Progenitor cell of endocrine pancreas (in vitro differentiated cells): Measurements from ENCODE around the gene APOBEC3H. TPM values are rescaled to one million over a fixed set of nuclear protein-coding genes. Genes with fewer than 3 reads are reported as not detected.
A peak's percentile ranks its signal among the peaks of the same experiment; 100 is the strongest.
"Not testable (repeated sequence)": the region's sequence is repeated elsewhere in the genome, so short reads cannot be mapped to it uniquely, and the experiment has no call there.

Source experiments
- DNase-seq: peaks from one replicate; pipeline ENCODE4 v3.0.0; 2021; ENCODE audit warnings: low spot score; ENCODE audit not compliant: unreplicated experiment
- H3K27ac Mint-ChIP-seq: 2 replicates; pipeline ENCODE4 v1.8.0; 2021; ENCODE audit warnings: mild to moderate bottlenecking, moderate library complexity, mixed read lengths
- H3K27me3 Mint-ChIP-seq: 2 replicates; pipeline ENCODE4 v1.8.0; 2021; ENCODE audit warnings: mixed read lengths
- H3K36me3 Mint-ChIP-seq: 2 replicates; pipeline ENCODE4 v1.8.0; 2022; ENCODE audit warnings: mixed read lengths; ENCODE audit not compliant: insufficient read depth
- H3K4me1 Mint-ChIP-seq: 2 replicates; pipeline ENCODE4 v1.8.0; 2021; ENCODE audit warnings: low read depth, mixed read lengths
- H3K4me3 Mint-ChIP-seq: 2 replicates; pipeline ENCODE4 v1.8.0; 2021; ENCODE audit warnings: low read depth, mild to moderate bottlenecking, moderate library complexity, mixed read lengths
- H3K9me3 Mint-ChIP-seq: 2 replicates; pipeline ENCODE4 v1.8.0; 2021; ENCODE audit warnings: low read depth, mixed read lengths
- CTCF ChIP-seq: fragments of 200-600 bp; sonication (generic); IDR thresholded peaks from one replicate; pipeline ENCODE4 v1.5.0; 2021; ENCODE audit warnings: antibody characterized with exemption, mild to moderate bottlenecking; ENCODE audit not compliant: unreplicated experiment
- total RNA-seq: library from RNA; stranded (reverse); gene quantifications from 2 replicates; pipeline ENCODE4 v1.2.1, GENCODE V29; 2021

Gene APOBEC3H
- total RNA-seq, 1 donor from 2014 or later, result not detected

DNA sequence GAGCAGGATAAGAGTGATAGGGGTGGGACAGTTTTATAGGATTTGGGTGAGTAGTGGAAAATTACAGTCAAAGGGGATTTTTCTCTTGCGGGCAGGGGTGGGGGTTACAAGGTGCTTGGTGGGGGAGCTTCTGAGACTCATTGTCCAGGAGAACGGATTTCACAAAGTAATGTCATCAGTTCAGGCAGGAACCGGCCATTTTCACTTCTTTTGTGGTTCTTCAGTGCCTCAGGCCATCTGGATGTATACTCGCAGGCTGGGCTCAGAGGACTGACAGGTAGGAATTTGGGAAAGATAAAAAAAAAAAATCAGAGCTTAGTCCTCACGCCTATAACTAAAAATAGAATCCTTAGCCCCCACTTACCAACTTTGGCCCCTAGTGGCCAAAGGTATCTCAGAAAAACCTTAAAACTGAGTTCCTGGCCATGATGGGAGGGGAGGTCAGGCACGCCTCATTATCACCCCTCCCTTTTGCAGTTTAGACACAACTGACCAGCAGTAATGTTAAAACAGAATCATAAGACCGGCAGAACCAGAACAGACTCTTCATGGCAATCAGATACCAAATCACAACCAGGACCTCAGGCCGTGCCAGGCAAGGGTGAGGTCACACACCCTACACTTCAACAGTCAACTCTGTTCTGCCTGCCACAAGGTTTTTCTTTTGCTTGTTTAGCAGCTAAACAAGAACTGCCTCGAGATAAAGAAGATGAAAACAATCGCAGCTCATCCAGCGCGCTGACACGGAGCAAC, 28.8 kb upstream of the APOBEC3H start:
- Mint-ChIP-seq H3K4me1 (peaks cover 5% of the 10 kb centered on the region), H3K4me3 (no peak overlapping the region), H3K36me3 (no peaks in the 10 kb centered on the region), H3K9me3 (no peaks in the 10 kb centered on the region), H3K27ac (peak overlapping the region; percentile 16), H3K27me3 (no peaks in the 10 kb centered on the region)
- TF ChIP-seq CTCF, result peak; percentile 26
- no peak for DNase-seq

DNA sequence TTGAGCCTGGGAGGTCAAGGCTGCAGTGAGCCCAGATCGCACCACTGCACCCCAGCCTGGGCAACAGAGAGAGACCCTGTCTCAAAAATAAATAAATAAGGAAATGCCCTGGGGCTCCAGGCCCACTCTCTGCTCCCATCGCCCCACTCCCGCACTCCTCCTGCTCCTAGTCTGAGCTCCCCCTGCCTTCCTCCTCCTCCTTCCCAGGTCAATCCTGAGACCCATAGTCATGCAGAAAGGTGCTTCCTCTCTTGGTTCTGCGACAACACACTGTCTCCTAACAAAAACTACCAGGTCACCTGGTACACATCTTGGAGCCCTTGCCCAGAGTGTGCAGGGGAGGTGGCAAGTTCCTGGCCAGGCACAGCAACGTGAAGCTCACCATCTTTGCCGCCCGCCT, 26.9 kb upstream of the APOBEC3H start:
- Mint-ChIP-seq H3K36me3 (no peaks in the 10 kb centered on the region), H3K27ac (no peak overlapping the region), H3K27me3 (no peaks in the 10 kb centered on the region), H3K9me3 (no peaks in the 10 kb centered on the region), H3K4me1 (peaks cover 16% of the 10 kb centered on the region), H3K4me3 (no peak overlapping the region)
- TF ChIP-seq CTCF, result no peak
- DNase-seq, result no peak

DNA sequence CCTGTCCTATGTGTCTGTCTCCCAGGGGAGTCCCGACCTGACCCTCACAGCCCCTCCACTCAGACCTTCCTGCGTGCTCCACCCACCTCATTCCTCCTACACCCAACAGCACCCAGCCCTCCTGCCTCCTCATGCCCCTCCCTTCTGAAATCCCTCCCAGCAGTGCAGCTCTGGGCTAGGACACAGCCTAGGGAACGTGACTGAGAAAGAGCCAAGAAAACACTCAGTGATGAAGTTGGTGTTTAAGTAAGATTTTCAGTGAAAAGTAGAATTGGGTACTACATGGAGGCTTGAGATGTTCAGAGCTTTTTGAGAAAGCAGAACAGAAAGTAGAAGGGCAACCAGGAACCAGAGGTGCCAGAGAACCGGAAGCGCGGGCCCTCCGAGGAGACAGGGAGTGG, 24.5 kb upstream of the APOBEC3H start:
- not testable (repeated sequence) for H3K4me3 Mint-ChIP-seq, DNase-seq, H3K27ac Mint-ChIP-seq, H3K9me3 Mint-ChIP-seq, H3K36me3 Mint-ChIP-seq, H3K27me3 Mint-ChIP-seq
- peaks cover 29% of the 10 kb centered on the region for H3K4me1 Mint-ChIP-seq

- Mint-ChIP-seq H3K4me3 (no peak overlapping the region), H3K27ac (peak overlapping the region; percentile 20), H3K9me3 (no peaks in the 10 kb centered on the region), H3K36me3 (no peaks in the 10 kb centered on the region), H3K4me1 (peaks cover 29% of the 10 kb centered on the region), H3K27me3 (no peaks in the 10 kb centered on the region)
- no peak for DNase-seq
- TF ChIP-seq CTCF, result no peak
These were observed 23.1 kb upstream of the APOBEC3H start for GRCh38 chr22:39073981-39074380.

DNA sequence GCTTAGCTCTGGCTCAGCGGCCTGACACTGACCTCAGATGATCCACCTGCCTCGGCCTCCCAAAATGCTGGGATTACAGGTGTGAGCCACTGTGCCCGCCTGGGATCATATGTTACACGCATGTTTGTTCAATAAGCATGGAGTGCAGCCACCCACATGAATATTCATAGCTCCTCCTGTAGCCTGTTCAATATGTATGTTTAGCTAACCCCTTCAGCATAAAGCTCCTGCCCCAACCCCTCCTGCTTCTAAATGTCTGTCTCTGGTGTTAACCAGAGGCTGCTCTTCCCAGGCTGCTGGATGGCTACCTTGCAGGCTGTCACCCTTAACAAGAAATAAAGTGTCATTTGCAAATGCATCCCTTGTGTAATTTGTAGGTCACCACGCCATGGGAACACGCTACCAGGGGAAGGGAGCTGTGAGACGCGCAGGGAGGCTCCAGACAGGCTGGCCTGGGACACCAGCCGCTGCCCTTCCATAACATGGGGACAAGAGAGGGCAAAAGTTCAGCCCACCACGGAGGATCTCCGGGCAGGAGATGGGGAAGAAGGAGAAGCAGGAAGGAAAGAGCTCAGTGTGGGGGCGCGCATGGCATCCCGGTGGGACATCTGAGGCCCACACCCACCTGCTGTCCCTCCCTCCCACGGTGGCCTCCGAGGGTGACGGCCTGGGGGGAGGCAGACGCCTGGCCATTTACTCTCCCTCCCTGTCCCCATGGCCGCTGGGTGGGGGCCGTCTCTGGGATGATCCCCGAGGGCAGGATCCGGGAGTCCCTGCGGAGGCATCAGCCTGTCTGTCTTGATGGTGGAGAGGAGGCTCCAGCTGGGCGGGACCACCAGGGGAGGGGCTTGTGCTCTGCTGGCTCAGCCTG, 20.7 kb upstream of the APOBEC3H start:
- Mint-ChIP-seq H3K4me1 (peaks cover 29% of the 10 kb centered on the region), H3K27ac (peak overlapping the region; percentile 95), H3K4me3 (peak overlapping the region; percentile 46)
- H3K36me3 Mint-ChIP-seq, H3K27me3 Mint-ChIP-seq, DNase-seq, H3K9me3 Mint-ChIP-seq: not testable (repeated sequence)

- not testable (repeated sequence) for DNase-seq, H3K27me3 Mint-ChIP-seq, H3K9me3 Mint-ChIP-seq, H3K36me3 Mint-ChIP-seq
- H3K4me1 Mint-ChIP-seq, result peaks cover 29% of the 10 kb centered on the region
- peak within 1 kb of the TSS; percentile 50 for H3K4me3 Mint-ChIP-seq
- H3K27ac Mint-ChIP-seq, result peak within 1 kb of the TSS; percentile 95
These were observed 19.8 kb upstream of the APOBEC3H start, which contains the start of gene APOBEC3G for GRCh38 chr22:39077026-39077840. TSS of gene APOBEC3G (plus strand) at chr22:39077275. CDS start at chr22:39077362, 87 bp downstream.

DNA sequence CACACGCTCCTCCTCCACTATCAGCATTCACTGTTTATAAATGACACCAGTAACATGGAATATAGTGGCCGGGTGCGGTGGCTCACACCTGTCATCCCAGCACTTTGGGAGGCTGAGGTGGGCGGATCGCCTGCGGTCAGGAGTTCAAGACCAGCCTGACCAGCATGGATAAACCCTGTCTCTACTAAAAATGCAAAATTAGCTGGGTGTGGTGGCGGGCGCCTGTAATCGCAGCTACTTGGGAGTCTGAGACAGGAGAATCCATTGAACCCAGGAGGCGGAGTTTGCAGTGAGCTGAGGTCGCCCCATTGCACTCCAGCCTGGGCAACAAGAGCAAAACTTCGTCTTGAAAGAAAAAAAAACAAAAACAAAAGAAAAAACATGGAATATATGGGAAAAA, 19.1 kb upstream of the APOBEC3H start:
- not testable (repeated sequence) for H3K27ac Mint-ChIP-seq, DNase-seq, H3K9me3 Mint-ChIP-seq, H3K36me3 Mint-ChIP-seq, H3K27me3 Mint-ChIP-seq
- Mint-ChIP-seq H3K4me1 (peaks cover 25% of the 10 kb centered on the region), H3K4me3 (peak overlapping the region; percentile 50)
